GM23248 (cell line): Measurements from ENCODE around the gene MRPL36. TPM values are rescaled to one million over a fixed set of nuclear protein-coding genes. Genes with fewer than 3 reads are reported as not detected.

ENCODE experiments used
- DNase-seq: peaks from one replicate; pipeline ENCODE4 v3.0.0-alpha.2; 2015
- H2AFZ ChIP-seq: fragments of 200-600 bp; sonication (generic); 2 replicates; pipeline ENCODE4 v1.6.1; 2016; ENCODE audit warnings: antibody characterized with exemption
- H3F3A ChIP-seq: fragments of 200-600 bp; sonication (generic); 2 replicates; pipeline ENCODE4 v1.6.1; 2016; ENCODE audit warnings: mild to moderate bottlenecking, antibody characterized with exemption, mixed run types; ENCODE audit not compliant: insufficient read depth
- H3K27ac ChIP-seq: fragments of 200-600 bp; sonication (generic); 2 replicates; pipeline ENCODE4 v1.5.1; 2016; ENCODE audit warnings: mild to moderate bottlenecking
- H3K27me3 ChIP-seq: fragments of 200-600 bp; sonication (generic); replicated peaks from 2 replicates; pipeline ENCODE4 v1.6.1; 2016; ENCODE audit warnings: mild to moderate bottlenecking; ENCODE audit not compliant: insufficient read depth
- H3K36me3 ChIP-seq: fragments of 200-600 bp; sonication (generic); 2 replicates; pipeline ENCODE4 v1.6.1; 2016; ENCODE audit warnings: low read depth, mild to moderate bottlenecking
- H3K4me1 ChIP-seq: fragments of 200-600 bp; sonication (generic); 2 replicates; pipeline ENCODE4 v1.6.1; 2016; ENCODE audit warnings: mild to moderate bottlenecking; ENCODE audit not compliant: insufficient read depth
- H3K4me2 ChIP-seq: fragments of 200-600 bp; sonication (generic); one replicate; pipeline ENCODE4 v1.6.1; 2016; ENCODE audit warnings: mild to moderate bottlenecking; ENCODE audit not compliant: unreplicated experiment
- H3K4me3 ChIP-seq: fragments of 200-600 bp; sonication (generic); 2 replicates; pipeline ENCODE4 v1.5.1; 2016; ENCODE audit warnings: mild to moderate bottlenecking
- H3K79me2 ChIP-seq: fragments of 200-600 bp; sonication (generic); 2 replicates; pipeline ENCODE4 v1.6.1; 2016; ENCODE audit warnings: mild to moderate bottlenecking; ENCODE audit not compliant: insufficient read depth
- H3K9ac ChIP-seq: fragments of 200-600 bp; sonication (generic); 2 replicates; pipeline ENCODE4 v1.6.1; 2016; ENCODE audit warnings: mild to moderate bottlenecking
- H3K9me2 ChIP-seq: fragments of 200-600 bp; sonication (generic); 2 replicates; pipeline ENCODE4 v1.6.1; 2016; ENCODE audit warnings: mixed run types, mild to moderate bottlenecking, moderate library complexity; ENCODE audit not compliant: insufficient read depth
- H3K9me3 ChIP-seq: fragments of 200-600 bp; sonication (generic); one replicate; pipeline ENCODE4 v1.6.1; 2017; ENCODE audit warnings: low read depth
- H4K20me1 ChIP-seq: fragments of 200-600 bp; sonication (generic); 2 replicates; pipeline ENCODE4 v1.6.0; 2016; ENCODE audit not compliant: insufficient read depth
- EZH2 ChIP-seq: fragments of 200-600 bp; sonication (generic); IDR thresholded peaks from 2 replicates; pipeline ENCODE4 v1.6.1; 2018; ENCODE audit warnings: antibody characterized with exemption, mild to moderate bottlenecking; ENCODE audit not compliant: insufficient read depth, poor library complexity, severe bottlenecking
- EZH2phosphoT487 ChIP-seq: fragments of 200-600 bp; sonication (generic); IDR thresholded peaks from 2 replicates; pipeline ENCODE4 v1.6.1; 2018; ENCODE audit warnings: antibody characterized with exemption, moderate library complexity, mild to moderate bottlenecking, low read depth; ENCODE audit not compliant: insufficient read depth
- WGBS, 2 experiments: methylation state at CpG; one replicate each; pipeline ENCODE4 v1.1.6; 2015 to 2017; ENCODE audit warnings: low lambda C conversion rate in 2 of 2, low coverage in 1 of 2; ENCODE audit errors: missing lambda C conversion rate in 2 of 2; 5-methylcytosine and 5-hydroxymethylcytosine counted together
- in situ Hi-C: fragments of 300-500 bp; cut with MboI; formaldehyde crosslinking; loops from 2 replicates; pipeline ENCODE4 v1.15.0; 2020
- polyA plus RNA-seq: library from polyadenylated mRNA; unstranded; fragments of >200 nt; fragmentation: Nextera tagmentation; extraction: Ambion mirVana; gene quantifications from 2 replicates; pipeline ENCODE4 v1.2.1, GENCODE V29; 2016
- total RNA-seq: library from RNA; depleted of rRNA; stranded (reverse); fragments of >200 nt; shearing (Covaris generic); gene quantifications from 2 replicates; pipeline ENCODE4 v1.2.3, GENCODE V29; 2014

Gene MRPL36
- total and polyA plus RNA-seq, 2 experiments from 2014 or later: 30.9 to 140 TPM

GRCh38 chr5:1830571-1831228 lies 31.1 kb upstream of the MRPL36 start:
- Histone ChIP-seq H3K27me3 (peaks cover 14% of the 10 kb centered on the region; the same call in 1 of the 2 replicates), H3K27ac (no peak overlapping the region), H3F3A (no peaks in the 10 kb centered on the region), H3K79me2 (no peaks in the 10 kb centered on the region), H3K9ac (no peak overlapping the region), H3K4me1 (no peaks in the 10 kb centered on the region), H3K4me2 (no peak overlapping the region), H4K20me1 (no peaks in the 10 kb centered on the region), H3K9me2 (no peaks in the 10 kb centered on the region), H3K36me3 (0 out of 2 replicates have a peak, but pooled peaks cover 3% of the 10 kb centered on the region), H3K4me3 (no peak overlapping the region), H3K9me3 (no peaks in the 10 kb centered on the region), H2AFZ (no peak overlapping the region)
- in situ Hi-C loops: no loop called here
- no peak for DNase-seq
- WGBS, 2 experiments: 83 to 86% methylated on average over 16 to 17 of the region's 17 CpGs
- TF ChIP-seq EZH2: no peak
- TF ChIP-seq EZH2phosphoT487: no peak

GRCh38 chr5:1827886-1828397 lies 28.3 kb upstream of the MRPL36 start:
- Histone ChIP-seq H3K27me3 (no peaks in the 10 kb centered on the region), H2AFZ (no peak overlapping the region), H3K79me2 (no peaks in the 10 kb centered on the region), H3K4me3 (no peak overlapping the region), H3K36me3 (0 out of 2 replicates have a peak, but pooled peaks cover 3% of the 10 kb centered on the region), H3K9me3 (no peaks in the 10 kb centered on the region), H3K4me1 (no peaks in the 10 kb centered on the region), H3K4me2 (no peak overlapping the region), H3K9me2 (no peaks in the 10 kb centered on the region), H4K20me1 (no peaks in the 10 kb centered on the region), H3F3A (no peaks in the 10 kb centered on the region), H3K27ac (no peak overlapping the region), H3K9ac (no peak overlapping the region)
- 91 to 93% methylated on average over 20 to 32 of the region's 39 CpGs for WGBS, 2 experiments
- no peak for DNase-seq
- no peak for TF ChIP-seq EZH2phosphoT487
- TF ChIP-seq EZH2: no peak
- in situ Hi-C loops: no loop called here

- no peaks in the 10 kb centered on the region for H3K79me2 ChIP-seq
- no peak overlapping the region for H2AFZ ChIP-seq
- H3K9me3 ChIP-seq: no peaks in the 10 kb centered on the region
- no peaks in the 10 kb centered on the region for H4K20me1 ChIP-seq
- no peak overlapping the region for H3K4me3 ChIP-seq
- no peak overlapping the region for H3K27ac ChIP-seq
- H3K4me2 ChIP-seq: no peak overlapping the region
- H3K9me2 ChIP-seq: no peaks in the 10 kb centered on the region
- no peak overlapping the region for H3K9ac ChIP-seq
- no peaks in the 10 kb centered on the region for H3K27me3 ChIP-seq
- DNase-seq: no peak
- H3F3A ChIP-seq: no peaks in the 10 kb centered on the region
- no peaks in the 10 kb centered on the region for H3K4me1 ChIP-seq
- in situ Hi-C loops: no loop called here
- H3K36me3 ChIP-seq: 0 out of 2 replicates have a peak, but pooled peaks cover 3% of the 10 kb centered on the region
- TF ChIP-seq EZH2 (no peak), EZH2phosphoT487 (no peak)
- 92 to 95% methylated on average over 26 of the region's 26 CpGs for WGBS, 2 experiments
Measured at GRCh38 chr5:1827025-1827885, 27.6 kb upstream of the MRPL36 start.

GRCh38 chr5:1826235-1826980 lies 26.8 kb upstream of the MRPL36 start:
- H3K9ac ChIP-seq: no peak overlapping the region
- DNase-seq: no peak
- H3K27me3 ChIP-seq: no peaks in the 10 kb centered on the region
- H3K9me2 ChIP-seq: no peaks in the 10 kb centered on the region
- no peaks in the 10 kb centered on the region for H3K9me3 ChIP-seq
- H4K20me1 ChIP-seq: no peaks in the 10 kb centered on the region
- H3F3A ChIP-seq: no peaks in the 10 kb centered on the region
- no peaks in the 10 kb centered on the region for H3K4me1 ChIP-seq
- no peak for TF ChIP-seq EZH2
- H3K79me2 ChIP-seq: no peaks in the 10 kb centered on the region
- WGBS, 2 experiments: 88 to 90% methylated on average over 24 to 26 of the region's 26 CpGs
- no peak overlapping the region for H3K27ac ChIP-seq
- H3K4me3 ChIP-seq: no peak overlapping the region
- no peak overlapping the region for H2AFZ ChIP-seq
- 0 out of 2 replicates have a peak, but pooled peaks cover 3% of the 10 kb centered on the region for H3K36me3 ChIP-seq
- H3K4me2 ChIP-seq: no peak overlapping the region
- in situ Hi-C loops: no loop called here
